MCF 10A (cell line): ENCODE results near the gene FXYD2. TPM values are rescaled to one million over a fixed set of nuclear protein-coding genes. Genes with fewer than 3 reads are reported as not detected.

Experiments
- BruUV-seq: library from RNA; stranded (reverse); fragments of 400-500 nt; replicated peaks from 2 replicates; lab custom pipeline; 2021; lab: Mats Ljungman, UMichigan
- CTCF ChIA-PET: fragments of 300-600 bp; sonication (Branson Sonifier 250); formaldehyde crosslinking; extraction: SDS; loops from one replicate; lab custom pipeline; 2021; ENCODE audit warnings: antibody characterized with exemption, inconsistent platforms; lab: Yijun Ruan, JAX
- POLR2A ChIA-PET: fragments of 300-600, 350-650 bp; sonication (Branson Sonifier 250); formaldehyde crosslinking; extraction: SDS; loops from one replicate; lab custom pipeline; 2020; ENCODE audit warnings: antibody characterized with exemption, inconsistent platforms; lab: Yijun Ruan, JAX
- DNase-seq: peaks from one replicate; pipeline ENCODE4 v3.0.0-alpha.2; 2018; ENCODE audit not compliant: unreplicated experiment
- H3K27ac Mint-ChIP-seq: one replicate; pipeline ENCODE4 v1.8.0; 2022; ENCODE audit warnings: mild to moderate bottlenecking, low read depth, mixed read lengths; ENCODE audit not compliant: unreplicated experiment
- H3K27me3 Mint-ChIP-seq: one replicate; pipeline ENCODE4 v1.8.0; 2022; ENCODE audit warnings: mixed read lengths; ENCODE audit not compliant: insufficient read depth, unreplicated experiment
- H3K36me3 Mint-ChIP-seq: one replicate; pipeline ENCODE4 v1.8.0; 2022; ENCODE audit warnings: mild to moderate bottlenecking, moderate library complexity, mixed read lengths; ENCODE audit not compliant: insufficient read depth, unreplicated experiment
- H3K4me1 Mint-ChIP-seq: one replicate; pipeline ENCODE4 v1.8.0; 2022; ENCODE audit warnings: mixed read lengths; ENCODE audit not compliant: insufficient read depth, unreplicated experiment
- H3K4me3 Mint-ChIP-seq: one replicate; pipeline ENCODE4 v1.8.0; 2022; ENCODE audit warnings: mild to moderate bottlenecking, moderate library complexity, mixed read lengths; ENCODE audit not compliant: unreplicated experiment
- H3K9me3 Mint-ChIP-seq: one replicate; pipeline ENCODE4 v1.8.0; 2022; ENCODE audit warnings: mixed read lengths; ENCODE audit not compliant: unreplicated experiment
- intact Hi-C: fragments of 100-400 bp; cut with micrococcal nuclease; formaldehyde crosslinking; loops from 2 replicates; pipeline ENCODE4 v1.14.1; 2022
- total RNA-seq: library from RNA; stranded (reverse); gene quantifications from 2 replicates; pipeline ENCODE4 v1.2.3, GENCODE V29; 2022
- TF ChIP-seq, protein P1 (sequence below): fragments of 200-600 bp; IDR thresholded peaks from one replicate; pipeline ENCODE4 v1.8.0; 2022; ENCODE audit warnings: antibody characterized with exemption, mild to moderate bottlenecking; ENCODE audit not compliant: unreplicated experiment

Gene FXYD2
- total RNA-seq, 1 experiment from 2014 or later = not detected

DNA sequence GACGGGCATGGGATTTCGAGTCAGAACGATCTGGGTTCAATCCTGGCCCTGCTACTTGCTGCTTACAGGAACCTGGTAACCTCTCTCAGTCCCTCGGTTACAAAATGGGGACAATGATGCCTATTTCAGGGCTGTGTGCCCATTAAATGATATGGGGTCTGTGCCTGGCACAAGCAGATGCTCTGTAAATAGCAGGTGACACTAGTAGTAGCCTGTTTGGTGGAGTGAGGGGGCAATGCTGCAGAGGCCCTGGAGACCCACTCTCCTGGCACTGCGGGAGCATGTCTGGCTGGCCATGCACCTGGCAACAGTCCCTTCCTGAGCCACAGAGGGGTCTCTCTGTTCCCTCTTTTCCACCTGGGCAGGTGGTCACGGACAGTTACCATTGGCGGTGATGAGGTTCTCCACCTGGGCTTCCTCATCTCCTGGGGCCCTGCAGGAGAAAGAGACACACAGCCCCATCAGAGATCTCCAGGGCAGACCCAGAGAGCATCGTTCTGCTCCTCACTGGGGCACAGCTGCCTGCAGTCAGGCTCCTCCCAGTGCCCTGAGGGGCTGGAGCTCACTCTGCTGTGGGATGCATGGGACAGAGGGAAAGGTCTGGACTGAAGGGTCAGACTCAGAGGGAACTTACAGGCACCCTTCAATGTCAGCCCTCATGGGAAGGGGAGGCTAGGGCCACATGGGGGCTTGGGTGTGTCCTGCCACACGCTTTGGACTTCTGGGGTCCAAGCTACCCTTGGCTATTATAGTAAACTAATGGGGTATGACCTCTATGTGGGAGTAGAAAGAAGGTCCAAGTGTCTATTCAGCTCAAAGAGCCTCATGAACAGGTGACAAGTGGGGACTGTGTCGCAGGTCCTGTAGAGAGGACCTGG is 15.6 kb upstream of the FXYD2 start:
- Mint-ChIP-seq H3K4me1 (no peaks in the 10 kb centered on the region), H3K27me3 (peaks cover 32% of the 10 kb centered on the region), H3K9me3 (no peaks in the 10 kb centered on the region), H3K27ac (no peak overlapping the region), H3K36me3 (peaks cover 6% of the 10 kb centered on the region), H3K4me3 (no peak overlapping the region)
- BruUV-seq = no TSS peak
- POLR2A ChIA-PET = no interaction called here
- intact Hi-C loops = no loop called here
- CTCF ChIA-PET = interaction anchor here (0.6 to 7.7 kb wide), 3 partner anchors 19 to 114 kb away, joined by 3 to 200 read pairs (median 5); no protein-coding TSS in a partner anchor
- TF ChIP-seq, protein P1, sequence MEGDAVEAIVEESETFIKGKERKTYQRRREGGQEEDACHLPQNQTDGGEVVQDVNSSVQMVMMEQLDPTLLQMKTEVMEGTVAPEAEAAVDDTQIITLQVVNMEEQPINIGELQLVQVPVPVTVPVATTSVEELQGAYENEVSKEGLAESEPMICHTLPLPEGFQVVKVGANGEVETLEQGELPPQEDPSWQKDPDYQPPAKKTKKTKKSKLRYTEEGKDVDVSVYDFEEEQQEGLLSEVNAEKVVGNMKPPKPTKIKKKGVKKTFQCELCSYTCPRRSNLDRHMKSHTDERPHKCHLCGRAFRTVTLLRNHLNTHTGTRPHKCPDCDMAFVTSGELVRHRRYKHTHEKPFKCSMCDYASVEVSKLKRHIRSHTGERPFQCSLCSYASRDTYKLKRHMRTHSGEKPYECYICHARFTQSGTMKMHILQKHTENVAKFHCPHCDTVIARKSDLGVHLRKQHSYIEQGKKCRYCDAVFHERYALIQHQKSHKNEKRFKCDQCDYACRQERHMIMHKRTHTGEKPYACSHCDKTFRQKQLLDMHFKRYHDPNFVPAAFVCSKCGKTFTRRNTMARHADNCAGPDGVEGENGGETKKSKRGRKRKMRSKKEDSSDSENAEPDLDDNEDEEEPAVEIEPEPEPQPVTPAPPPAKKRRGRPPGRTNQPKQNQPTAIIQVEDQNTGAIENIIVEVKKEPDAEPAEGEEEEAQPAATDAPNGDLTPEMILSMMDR = no peak
- no peak for DNase-seq

DNA sequence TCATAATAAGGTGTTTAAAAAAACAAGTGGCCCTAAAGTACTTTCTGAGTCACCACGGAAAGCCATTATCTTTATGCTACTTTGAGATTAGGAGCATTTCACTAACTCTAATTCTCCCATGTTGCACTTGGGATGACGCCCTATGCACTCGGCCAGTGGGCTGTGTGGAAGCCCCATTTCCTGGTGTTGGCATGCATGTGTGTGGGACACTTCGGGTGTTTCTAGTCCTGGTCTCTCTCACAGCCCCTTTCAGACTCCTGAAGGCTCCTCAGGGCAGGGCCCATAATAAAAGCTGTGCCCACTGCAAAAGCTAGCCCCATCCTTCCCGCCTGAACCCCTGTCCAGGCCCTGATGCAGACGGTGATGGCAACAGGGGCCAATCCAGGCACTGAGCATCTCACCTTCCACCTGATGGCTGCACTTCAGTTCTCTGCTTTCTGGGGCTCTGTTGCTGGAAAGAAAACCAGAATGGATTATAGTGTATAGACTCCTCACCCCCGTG is 14.9 kb upstream of the FXYD2 start:
- POLR2A ChIA-PET = no interaction called here
- intact Hi-C loops = no loop called here
- CTCF ChIA-PET = interaction anchor here (1.0 to 7.7 kb wide), 2 partner anchors 106 to 110 kb away, joined by 3 to 200 read pairs; no protein-coding TSS in a partner anchor
- H3K4me1 Mint-ChIP-seq = no peaks in the 10 kb centered on the region
- H3K4me3 Mint-ChIP-seq = no peak overlapping the region
- peaks cover 6% of the 10 kb centered on the region for H3K36me3 Mint-ChIP-seq
- no peak overlapping the region for H3K27ac Mint-ChIP-seq
- TF ChIP-seq, protein P1 = no peak
- no peak for DNase-seq
- no peaks in the 10 kb centered on the region for H3K9me3 Mint-ChIP-seq
- no TSS peak for BruUV-seq
- peaks cover 32% of the 10 kb centered on the region for H3K27me3 Mint-ChIP-seq

DNA sequence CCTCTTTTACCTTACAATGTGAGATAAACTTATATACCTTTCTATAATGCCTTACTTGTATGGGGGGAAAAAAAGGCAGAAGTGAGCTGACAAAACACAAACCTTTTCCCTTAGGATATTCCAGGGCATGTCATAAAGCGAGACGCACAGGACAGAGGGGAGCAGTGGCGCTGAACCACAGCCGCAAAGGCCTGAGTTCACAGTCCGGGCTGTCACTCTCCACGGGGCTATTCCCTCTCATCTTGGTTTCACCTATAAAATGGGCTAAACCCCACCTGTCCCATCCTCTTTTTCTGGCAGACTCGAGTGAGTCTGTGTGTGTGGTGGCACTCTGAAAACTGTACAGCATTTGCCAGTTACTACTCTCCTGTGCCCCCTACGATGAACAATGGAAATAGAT is 14.4 kb upstream of the FXYD2 start:
- Mint-ChIP-seq H3K27me3 (peaks cover 32% of the 10 kb centered on the region), H3K4me1 (no peaks in the 10 kb centered on the region), H3K4me3 (no peak overlapping the region), H3K27ac (no peak overlapping the region), H3K36me3 (peaks cover 6% of the 10 kb centered on the region), H3K9me3 (no peaks in the 10 kb centered on the region)
- ChIA-PET POLR2A (no interaction called here), CTCF (interaction anchor here (0.6 to 1.0 kb wide), 2 partner anchors 8 to 110 kb away, joined by 3 read pairs; no protein-coding TSS in a partner anchor)
- intact Hi-C loops = no loop called here
- no peak for DNase-seq
- no TSS peak for BruUV-seq
- TF ChIP-seq, protein P1 = no peak

DNA sequence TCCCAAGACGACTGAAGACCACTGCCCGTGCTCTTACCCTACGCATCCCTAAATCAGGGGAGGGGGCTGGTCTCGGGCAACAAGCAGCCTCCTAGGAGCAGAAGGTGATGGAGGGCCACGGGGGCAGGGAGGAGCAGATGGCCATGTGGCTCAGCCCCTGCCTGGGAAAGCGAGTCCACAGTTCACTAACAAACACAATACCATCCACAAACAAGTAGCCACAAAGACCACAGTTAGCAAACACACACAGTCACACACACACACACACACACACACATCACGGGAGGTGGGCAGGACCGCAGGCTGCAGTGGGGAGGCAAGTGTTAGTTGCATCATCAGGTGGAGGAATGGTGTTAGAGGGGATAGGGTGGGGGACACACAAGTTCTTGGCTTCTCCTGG is 13.2 kb upstream of the FXYD2 start:
- H3K27ac Mint-ChIP-seq = no peak overlapping the region
- no peak overlapping the region for H3K4me3 Mint-ChIP-seq
- DNase-seq = no peak
- no TSS peak for BruUV-seq
- TF ChIP-seq, protein P1 = no peak
- H3K9me3 Mint-ChIP-seq = no peaks in the 10 kb centered on the region
- peaks cover 32% of the 10 kb centered on the region for H3K27me3 Mint-ChIP-seq
- CTCF ChIA-PET = interaction anchor here (0.6 to 1.0 kb wide), 3 partner anchors 16 to 120 kb away, joined by 3 to 4 read pairs (median 3); no protein-coding TSS in a partner anchor
- POLR2A ChIA-PET = no interaction called here
- H3K36me3 Mint-ChIP-seq = peaks cover 6% of the 10 kb centered on the region
- intact Hi-C loops = no loop called here
- no peaks in the 10 kb centered on the region for H3K4me1 Mint-ChIP-seq
